Fibroblast of skin of left quadriceps (primary cell): ENCODE results near the gene OMG.
"Not testable (repeated sequence)": the region's sequence is repeated elsewhere in the genome, so short reads cannot be mapped to it uniquely, and the experiment has no call there.

ENCODE experiments used
- DNase-seq, 2 experiments: peaks; one replicate each; pipeline ENCODE4 v3.0.0-alpha.2; 2013; ENCODE audit warnings: low read depth in 2 of 2

Gene OMG, protein sequence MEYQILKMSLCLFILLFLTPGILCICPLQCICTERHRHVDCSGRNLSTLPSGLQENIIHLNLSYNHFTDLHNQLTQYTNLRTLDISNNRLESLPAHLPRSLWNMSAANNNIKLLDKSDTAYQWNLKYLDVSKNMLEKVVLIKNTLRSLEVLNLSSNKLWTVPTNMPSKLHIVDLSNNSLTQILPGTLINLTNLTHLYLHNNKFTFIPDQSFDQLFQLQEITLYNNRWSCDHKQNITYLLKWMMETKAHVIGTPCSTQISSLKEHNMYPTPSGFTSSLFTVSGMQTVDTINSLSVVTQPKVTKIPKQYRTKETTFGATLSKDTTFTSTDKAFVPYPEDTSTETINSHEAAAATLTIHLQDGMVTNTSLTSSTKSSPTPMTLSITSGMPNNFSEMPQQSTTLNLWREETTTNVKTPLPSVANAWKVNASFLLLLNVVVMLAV

GRCh38 chr17:31297090-31297489 is at the start of gene OMG:
OMG (minus strand) TSS chr17:31297239; CDS start chr17:31296331, 908 bp downstream.
- no peak for DNase-seq

- DNase-seq, result not testable (repeated sequence)
Observed at GRCh38 chr17:31345191-31345747, 48.2 kb upstream of the OMG start.

- DNase-seq, result peak; percentile 34 to 42
Observed at GRCh38 chr17:31339906-31340661, 43.0 kb upstream of the OMG start.

GRCh38 chr17:31329221-31329620 is 32.2 kb upstream of the OMG start:
- no peak for DNase-seq

GRCh38 chr17:31328160-31328535 is 31.1 kb upstream of the OMG start:
- DNase-seq, result peak; percentile 51 to 62

GRCh38 chr17:31327534-31328159 is 30.6 kb upstream of the OMG start:
- peak; percentile 85 to 89 for DNase-seq

DNA sequence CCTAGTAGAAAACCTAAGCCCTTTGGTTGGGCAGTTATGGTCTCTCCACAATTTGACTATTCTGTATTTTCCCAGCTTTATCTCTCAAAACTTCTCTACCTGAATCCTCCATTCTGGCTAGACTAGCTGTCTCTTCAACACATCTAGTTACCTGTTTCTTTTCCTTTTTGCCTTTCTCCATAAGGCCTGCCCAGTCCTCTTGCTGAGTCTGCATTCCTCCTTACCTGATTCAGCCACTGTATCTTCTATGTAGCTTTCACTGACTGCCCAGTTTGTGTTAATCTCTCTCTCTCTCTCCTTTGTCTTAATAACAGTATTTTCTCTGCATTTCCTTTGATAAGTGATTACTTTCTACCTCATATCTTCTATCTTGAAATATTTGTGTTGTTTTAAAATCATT is 26.5 kb upstream of the OMG start:
- DNase-seq, result no peak

DNA sequence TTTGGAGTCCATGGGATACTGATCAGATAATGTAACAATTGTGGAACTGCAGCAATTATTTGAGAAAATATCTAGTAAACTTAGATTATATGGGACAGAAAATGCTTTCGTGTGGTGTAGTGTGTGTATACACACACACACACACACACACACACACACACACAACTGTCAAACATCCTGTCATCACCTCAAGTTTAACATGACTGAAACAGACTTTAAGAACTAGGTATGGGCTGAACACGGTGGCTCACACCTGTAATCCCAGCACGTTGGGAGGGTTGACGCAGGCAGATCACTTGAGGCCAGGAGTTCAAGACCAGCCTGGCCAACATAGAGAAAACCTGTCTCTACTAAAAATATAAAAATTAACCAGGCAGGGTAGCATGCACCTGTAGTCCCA is 24.9 kb upstream of the OMG start:
- no peak for DNase-seq

- peak; percentile 61 to 70 for DNase-seq
Observed at GRCh38 chr17:31321481-31321880, 24.4 kb upstream of the OMG start, which contains the start of gene EVI2A. EVI2A (minus strand) TSS chr17:31321622; CDS start chr17:31319013, 2,609 bp downstream.

DNA sequence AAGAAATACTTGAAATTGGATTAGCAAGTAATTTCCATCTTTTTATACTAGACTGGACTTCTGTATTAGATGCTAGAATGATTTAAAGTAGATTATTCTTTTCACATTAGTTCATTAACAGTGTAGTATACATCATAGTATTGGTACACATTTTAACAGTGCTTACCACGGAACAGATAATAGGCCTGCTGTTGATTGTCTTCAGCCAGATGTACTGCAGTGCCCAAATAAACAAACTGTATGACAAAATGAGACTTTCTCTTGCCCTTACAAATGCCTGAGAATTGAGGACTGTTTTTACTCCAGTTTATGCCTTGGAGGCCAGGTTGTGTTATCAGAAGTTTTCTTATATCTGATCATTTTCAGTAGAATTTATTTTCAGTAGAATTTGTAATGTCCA is 23.8 kb upstream of the OMG start:
- no peak for DNase-seq

GRCh38 chr17:31320241-31320640 is 23.2 kb upstream of the OMG start:
- no peak for DNase-seq

DNA sequence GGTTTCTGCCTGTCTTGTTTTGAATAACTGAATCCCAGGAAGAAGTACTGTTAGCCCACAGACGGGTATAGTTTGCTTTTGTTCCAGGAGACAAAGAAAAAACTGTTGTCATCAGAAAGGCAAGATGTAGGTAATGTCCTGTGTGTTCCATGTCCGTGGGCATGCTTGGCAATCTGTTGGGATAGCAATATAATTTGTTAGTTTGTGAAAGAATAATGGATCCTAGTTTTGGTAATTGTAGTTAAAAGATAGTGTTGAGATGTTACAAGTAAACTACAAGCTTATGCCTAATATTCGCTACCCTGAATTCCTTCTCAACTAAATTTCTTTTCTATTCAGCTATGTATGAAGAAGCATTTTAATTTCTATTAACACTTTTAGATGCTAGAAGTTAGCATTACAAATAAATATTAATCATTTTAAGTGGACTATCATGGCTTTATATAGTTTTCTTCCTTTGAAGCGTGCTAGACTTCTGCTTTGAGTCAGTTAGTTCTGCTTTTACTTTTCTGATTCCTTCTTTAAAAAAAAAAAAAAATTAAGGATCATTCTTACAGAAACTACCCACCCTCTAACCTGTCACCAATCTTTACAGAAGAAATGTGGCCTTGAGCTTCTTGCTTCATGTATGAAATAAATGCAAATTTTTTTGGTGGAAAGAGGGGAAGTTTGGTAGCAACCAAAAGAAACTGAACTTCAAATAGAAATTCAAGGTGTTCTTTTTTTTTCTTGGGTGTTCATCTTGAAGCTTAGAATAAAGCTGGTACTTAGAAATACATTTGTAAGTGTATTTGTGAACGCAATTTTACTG is 22.0 kb upstream of the OMG start:
- DNase-seq, result no peak

DNA sequence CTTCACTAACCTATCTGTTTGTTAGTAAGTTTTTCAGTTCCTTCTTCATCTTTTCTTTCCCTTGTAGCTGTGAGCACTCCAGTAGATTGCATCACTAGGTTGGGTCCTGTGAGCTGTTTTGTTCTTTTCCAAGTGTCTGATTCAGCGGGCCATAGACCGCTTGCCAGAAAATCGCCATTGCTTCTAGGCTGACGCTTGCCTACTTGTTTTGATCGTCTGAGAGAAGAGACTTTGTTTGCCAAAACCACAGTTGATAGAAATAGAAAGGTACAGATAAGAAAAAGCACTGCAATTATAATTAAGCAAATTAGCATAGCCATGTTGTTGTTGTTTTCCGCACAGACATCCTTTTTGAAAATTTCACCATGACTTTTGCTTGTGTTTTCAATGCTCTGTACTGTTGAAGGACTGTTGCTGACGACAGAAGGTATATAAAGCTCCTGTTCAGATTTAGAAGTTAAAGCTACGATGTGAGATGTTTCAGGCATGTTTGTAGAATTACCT is 21.3 kb upstream of the OMG start:
- DNase-seq, result no peak

GRCh38 chr17:31314782-31315100 is 17.7 kb upstream of the OMG start:
- DNase-seq, result no peak

- DNase-seq, result no peak
Observed at GRCh38 chr17:31313982-31314781, 17.1 kb upstream of the OMG start, which contains the start of gene EVI2B. EVI2B (minus strand) TSS chr17:31314054; CDS start chr17:31305609, 8,445 bp downstream.

DNA sequence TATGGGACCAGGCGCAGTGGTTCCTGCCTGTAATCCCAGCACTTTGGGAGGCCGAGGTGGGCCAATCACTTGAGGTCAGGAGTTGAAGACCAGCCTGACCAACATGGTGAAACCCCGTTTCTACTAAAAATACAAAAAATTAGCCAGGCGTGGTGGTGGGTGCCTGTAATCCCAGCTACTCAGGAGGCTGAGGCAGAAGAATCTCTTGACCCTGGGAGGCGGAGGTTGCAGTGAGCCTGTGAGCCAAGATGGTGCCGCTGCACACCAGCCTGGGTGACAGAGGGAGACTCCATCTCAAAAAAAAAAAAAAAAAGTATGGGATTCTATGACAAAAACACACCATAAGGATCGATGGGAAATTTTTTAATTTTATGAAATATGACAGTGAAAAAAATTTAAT is 15.2 kb upstream of the OMG start:
- not testable (repeated sequence) for DNase-seq

GRCh38 chr17:31311526-31311925 is 14.5 kb upstream of the OMG start:
- no peak for DNase-seq

GRCh38 chr17:31310886-31311285 is 13.8 kb upstream of the OMG start:
- no peak for DNase-seq

- DNase-seq, result no peak
Observed at GRCh38 chr17:31310260-31310659, 13.2 kb upstream of the OMG start.

DNA sequence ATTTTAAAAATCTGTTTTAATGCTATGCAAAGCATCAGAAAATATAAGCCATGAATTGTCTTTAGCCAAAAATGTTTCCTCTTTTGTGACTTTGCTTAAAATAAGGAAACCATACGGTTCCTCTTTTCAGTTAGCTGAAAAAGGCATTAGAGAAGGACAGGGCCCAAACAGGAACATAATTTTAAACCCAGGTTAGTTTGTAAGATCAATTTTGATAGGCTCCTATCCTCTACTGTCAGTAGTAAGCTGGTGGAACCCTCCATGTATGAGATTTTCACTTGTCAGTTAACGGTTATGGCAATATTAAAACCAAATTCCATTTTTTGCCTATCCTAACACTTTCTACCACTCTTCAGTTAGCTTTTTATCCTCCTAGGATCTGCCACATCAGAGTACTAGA is 12.5 kb upstream of the OMG start:
- DNase-seq, result no peak
